H9 (cell line): ENCODE data around the gene MTX1. TPM values are rescaled to one million over a fixed set of nuclear protein-coding genes. Genes with fewer than 3 reads are reported as not detected.

Experiments
- DNase-seq: peaks from one replicate; pipeline ENCODE4 v3.0.0-alpha.2; 2017
- H2AFZ ChIP-seq: one replicate; pipeline ENCODE4 v1.6.1; 2013; ENCODE audit warnings: mild to moderate bottlenecking, low read length, control low read depth, moderate library complexity
- H2AK5ac ChIP-seq: 2 replicates; pipeline ENCODE4 v1.6.1; 2013; ENCODE audit warnings: low read length, control low read depth, mixed read lengths; ENCODE audit not compliant: insufficient read length
- H2BK120ac ChIP-seq: one replicate; pipeline ENCODE4 v1.6.1; 2013; ENCODE audit warnings: low read depth, mild to moderate bottlenecking, low read length, control low read depth, inconsistent platforms; ENCODE audit not compliant: poor library complexity, severe bottlenecking
- H2BK12ac ChIP-seq: 2 replicates; pipeline ENCODE4 v1.6.1; 2013; ENCODE audit warnings: low read length, control low read depth, mixed read lengths, low read depth; ENCODE audit not compliant: insufficient read length
- H2BK15ac ChIP-seq: 2 replicates; pipeline ENCODE4 v1.6.1; 2013; ENCODE audit warnings: low read depth, low read length, control low read depth
- H2BK20ac ChIP-seq: one replicate; pipeline ENCODE4 v1.6.1; 2013; ENCODE audit warnings: low read depth, mild to moderate bottlenecking, low read length, control low read depth, inconsistent platforms; ENCODE audit not compliant: poor library complexity, severe bottlenecking
- H2BK5ac ChIP-seq: 2 replicates; pipeline ENCODE4 v1.6.1; 2013; ENCODE audit warnings: low read length, control low read depth, mixed read lengths; ENCODE audit not compliant: insufficient read length
- H3K14ac ChIP-seq: 2 replicates; pipeline ENCODE4 v1.6.1; 2013; ENCODE audit warnings: low read length, control low read depth; ENCODE audit not compliant: insufficient read depth
- H3K18ac ChIP-seq: 2 replicates; pipeline ENCODE4 v1.6.1; 2013; ENCODE audit warnings: low read depth, mild to moderate bottlenecking, mixed read lengths, low read length, control low read depth; ENCODE audit not compliant: insufficient read length
- H3K23ac ChIP-seq: 2 replicates; pipeline ENCODE4 v1.6.1; 2013; ENCODE audit warnings: low read length, control low read depth, mixed read lengths, low read depth; ENCODE audit not compliant: insufficient read length
- H3K23me2 ChIP-seq: 2 replicates; pipeline ENCODE4 v1.6.1; 2013; ENCODE audit warnings: low read depth, mild to moderate bottlenecking, mixed read lengths, low read length, control low read depth; ENCODE audit not compliant: insufficient read length, poor library complexity, severe bottlenecking
- H3K27ac ChIP-seq: 2 replicates; pipeline ENCODE4 v1.5.1; 2013; ENCODE audit warnings: low read length, control low read depth, mixed read lengths, low read depth; ENCODE audit not compliant: insufficient read length
- H3K27me3 ChIP-seq: 2 replicates; pipeline ENCODE4 v1.6.1; 2013; ENCODE audit warnings: low read length, control low read depth, inconsistent platforms; ENCODE audit not compliant: insufficient read depth
- H3K4ac ChIP-seq: 2 replicates; pipeline ENCODE4 v1.6.1; 2013; ENCODE audit warnings: low read depth, mild to moderate bottlenecking, control low read depth, inconsistent platforms, low read length, moderate library complexity
- H3K4me1 ChIP-seq: 2 replicates; pipeline ENCODE4 v1.6.1; 2013; ENCODE audit warnings: low read length, control low read depth, inconsistent platforms; ENCODE audit not compliant: insufficient read depth
- H3K4me2 ChIP-seq: 2 replicates; pipeline ENCODE4 v1.6.1; 2013; ENCODE audit warnings: low read length, control low read depth, mixed read lengths; ENCODE audit not compliant: insufficient read length, insufficient read depth
- H3K56ac ChIP-seq: 2 replicates; pipeline ENCODE4 v1.6.1; 2013; ENCODE audit warnings: low read depth, mild to moderate bottlenecking, mixed read lengths, low read length, control low read depth; ENCODE audit not compliant: insufficient read length
- H3K79me1 ChIP-seq: 2 replicates; pipeline ENCODE4 v1.6.1; 2013; ENCODE audit warnings: low read depth, mild to moderate bottlenecking, moderate library complexity, low read length, control low read depth, inconsistent platforms; ENCODE audit not compliant: insufficient read depth, poor library complexity, severe bottlenecking
- H3K79me2 ChIP-seq: 2 replicates; pipeline ENCODE4 v1.6.1; 2013; ENCODE audit warnings: low read length, control low read depth, inconsistent platforms; ENCODE audit not compliant: insufficient read depth
- H3K9ac ChIP-seq: 2 replicates; pipeline ENCODE4 v1.6.1; 2013; ENCODE audit warnings: low read length, control low read depth, mixed read lengths; ENCODE audit not compliant: insufficient read length; ENCODE audit errors: extremely low read depth
- H3K9me3 ChIP-seq: one replicate; pipeline ENCODE4 v1.6.1; 2013; ENCODE audit warnings: low read depth, low read length, inconsistent platforms; ENCODE audit not compliant: control insufficient read depth
- H3T11ph ChIP-seq: one replicate; pipeline ENCODE4 v1.6.1; 2013; ENCODE audit warnings: mild to moderate bottlenecking, low read length, control low read depth, inconsistent platforms
- H4K20me1 ChIP-seq: one replicate; pipeline ENCODE4 v1.6.1; 2013; ENCODE audit not compliant: control insufficient read depth, insufficient read length, insufficient read depth
- H4K5ac ChIP-seq: 2 replicates; pipeline ENCODE4 v1.6.1; 2013; ENCODE audit warnings: low read depth, mild to moderate bottlenecking, mixed read lengths, low read length, control low read depth; ENCODE audit not compliant: insufficient read length
- H4K8ac ChIP-seq: replicated peaks from 2 replicates; pipeline ENCODE4 v1.6.1; 2013; ENCODE audit warnings: low read length, control low read depth, mixed read lengths, low read depth; ENCODE audit not compliant: insufficient read length
- H4K91ac ChIP-seq: 2 replicates; pipeline ENCODE4 v1.6.1; 2013; ENCODE audit warnings: low read depth, mild to moderate bottlenecking, moderate library complexity, mixed read lengths, low read length, control low read depth; ENCODE audit not compliant: insufficient read length
- H3K27ac Mint-ChIP-seq, 3 experiments: 2 replicates in 2 of 3; 3 replicates in 1 of 3; pipeline ENCODE4 v1.8.0; 2020 to 2021; ENCODE audit warnings: mixed read lengths in 3 of 3, mild to moderate bottlenecking in 1 of 3, moderate library complexity in 1 of 3
- H3K27me3 Mint-ChIP-seq: 2 replicates; pipeline ENCODE4 v1.8.0; 2021; ENCODE audit warnings: low read depth, mild to moderate bottlenecking, moderate library complexity, mixed read lengths
- H3K36me3 Mint-ChIP-seq, 3 experiments: 2 replicates in 2 of 3; 3 replicates in 1 of 3; pipeline ENCODE4 v1.8.0; 2020 to 2021; ENCODE audit warnings: low read depth in 3 of 3, mixed read lengths in 3 of 3; ENCODE audit not compliant: insufficient read depth in 1 of 3
- H3K4me1 Mint-ChIP-seq, 2 experiments: 2 replicates each; pipeline ENCODE4 v1.8.0; 2020; ENCODE audit warnings: mixed read lengths in 2 of 2
- H3K4me3 Mint-ChIP-seq, 2 experiments: 2 replicates in 1 of 2; 3 replicates in 1 of 2; pipeline ENCODE4 v1.8.0; 2020 to 2021; ENCODE audit warnings: mild to moderate bottlenecking in 2 of 2, mixed read lengths in 2 of 2, moderate library complexity in 1 of 2
- H3K9me3 Mint-ChIP-seq, 2 experiments: 2 replicates in 1 of 2; 3 replicates in 1 of 2; pipeline ENCODE4 v1.8.0; 2020; ENCODE audit warnings: mild to moderate bottlenecking in 2 of 2, mixed read lengths in 2 of 2, moderate library complexity in 1 of 2
- CTCF ChIP-seq: fragments of 200-600 bp; sonication (generic); conservative IDR thresholded peaks from 3 replicates; pipeline ENCODE4 v1.8.0; 2021; ENCODE audit warnings: antibody characterized with exemption, mild to moderate bottlenecking
- WGBS: extraction: QIAGEN DNeasy Blood & Tissue Kit; methylation state at CpG from one replicate; pipeline ENCODE4 v1.1.7; 2013; ENCODE audit warnings: missing lambda C conversion rate, low lambda C conversion rate, mixed read lengths; ENCODE audit not compliant: insufficient read length; ENCODE audit errors: extremely low coverage; 5-methylcytosine and 5-hydroxymethylcytosine counted together
- total RNA-seq: library from RNA; stranded (reverse); gene quantifications from 2 replicates; pipeline ENCODE4 v1.2.1, GENCODE V29; 2021

MTX1 gene
- total RNA-seq, 1 experiment from 2014 or later = 45.0 TPM

- Histone ChIP-seq H2AFZ (no peak overlapping the region), H3K79me2 (no peaks in the 10 kb centered on the region)
- H3K36me3 Mint-ChIP-seq = peaks cover 11 to 32% (median 27%) of the 10 kb centered on the region in 3 experiments; a peak in 6 of 7 replicates
Observed at GRCh38 chr1:155186067-155186793, 22.3 kb upstream of the MTX1 start.

More at GRCh38 chr1:155186067-155186793, 22.3 kb upstream of the MTX1 start:
- DNase-seq = no peak
- no peak overlapping the region for H4K91ac ChIP-seq
- H3K27me3 Mint-ChIP-seq = peaks cover 1% of the 10 kb centered on the region; the same call in 1 of the 2 replicates
- H3K56ac ChIP-seq = no peak overlapping the region
- WGBS = no CpG with 5 or more reads among the region's 8 CpGs
- no peak overlapping the region for H2BK5ac ChIP-seq
- no peak for TF ChIP-seq CTCF
- H3K4me3 Mint-ChIP-seq = peak overlapping the region; percentile 22 to 45; a peak in 4 of 5 replicates
- no peak overlapping the region for H3K27ac ChIP-seq
- H3K79me1 ChIP-seq = no peaks in the 10 kb centered on the region
- no peak overlapping the region for H3K18ac ChIP-seq
- H3T11ph ChIP-seq = no peak overlapping the region
- no peaks in the 10 kb centered on the region for H3K23me2 ChIP-seq
- H2BK12ac ChIP-seq = no peak overlapping the region
- H3K27ac Mint-ChIP-seq = peak overlapping the region in 2 of 3 experiments; percentile 75 to 97; a peak in 3 of 7 replicates
- H2AK5ac ChIP-seq = no peak overlapping the region
- H2BK20ac ChIP-seq = no peak overlapping the region
- peaks cover 3% of the 10 kb centered on the region for H3K4me1 ChIP-seq
- no peaks in the 10 kb centered on the region for H3K27me3 ChIP-seq
- H3K4me1 Mint-ChIP-seq = peaks cover 17 to 31% of the 10 kb centered on the region in 2 experiments
- H3K4me2 ChIP-seq = no peak overlapping the region
- H3K9me3 Mint-ChIP-seq = peaks cover 0 to 2% of the 10 kb centered on the region in 2 experiments; a peak in 1 of 5 replicates
- no peaks in the 10 kb centered on the region for H3K9me3 ChIP-seq
- no peak overlapping the region for H3K23ac ChIP-seq
- H2BK15ac ChIP-seq = no peak overlapping the region
- H3K4ac ChIP-seq = no peak overlapping the region
- no peak overlapping the region for H3K14ac ChIP-seq
- no peak overlapping the region for H2BK120ac ChIP-seq
- H4K20me1 ChIP-seq = no peaks in the 10 kb centered on the region
- H3K9ac ChIP-seq = no peak overlapping the region
- H4K5ac ChIP-seq = no peak overlapping the region
- no peak overlapping the region for H4K8ac ChIP-seq
